Mammary epithelial cell (primary cell): ENCODE measurements around the gene SLC38A2.

Source experiments
- EZH2 ChIP-seq: IDR thresholded peaks from 2 replicates; pipeline ENCODE4 v1.6.1; 2012; ENCODE audit warnings: low read length, inconsistent platforms, borderline replicate concordance
- TF ChIP-seq, protein P1 (sequence below), 2 donors: IDR thresholded peaks in 1 of 2; conservative IDR thresholded peaks in 1 of 2; 2 replicates each; pipeline ENCODE4 v1.5.1; 2011 to 2012; ENCODE audit warnings: inconsistent platforms in 2 of 2, low read length in 2 of 2, mild to moderate bottlenecking in 2 of 2, control low read depth in 1 of 2, low read depth in 1 of 2; ENCODE audit not compliant: insufficient read depth in 1 of 2; ENCODE audit errors: extremely low read depth in 1 of 2

DNA sequence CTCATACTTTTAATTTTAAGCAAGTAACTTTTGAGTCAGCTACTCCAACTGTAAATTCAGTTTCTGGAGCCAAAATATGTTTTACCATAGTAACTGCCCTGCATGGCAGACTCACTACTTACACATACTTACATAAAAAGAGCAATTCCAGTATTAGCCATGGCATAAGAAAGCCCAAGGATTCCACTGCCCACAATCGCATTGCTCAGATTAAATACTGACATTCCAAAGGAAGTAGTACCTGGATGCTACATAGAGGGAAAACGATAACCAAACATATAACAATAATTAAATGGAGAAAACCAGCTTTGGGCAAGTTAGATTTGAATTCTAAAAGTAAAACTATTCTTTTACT is 2.2 kb downstream of the SLC38A2 start:
- TF ChIP-seq EZH2: no peak
- TF ChIP-seq, protein P1, sequence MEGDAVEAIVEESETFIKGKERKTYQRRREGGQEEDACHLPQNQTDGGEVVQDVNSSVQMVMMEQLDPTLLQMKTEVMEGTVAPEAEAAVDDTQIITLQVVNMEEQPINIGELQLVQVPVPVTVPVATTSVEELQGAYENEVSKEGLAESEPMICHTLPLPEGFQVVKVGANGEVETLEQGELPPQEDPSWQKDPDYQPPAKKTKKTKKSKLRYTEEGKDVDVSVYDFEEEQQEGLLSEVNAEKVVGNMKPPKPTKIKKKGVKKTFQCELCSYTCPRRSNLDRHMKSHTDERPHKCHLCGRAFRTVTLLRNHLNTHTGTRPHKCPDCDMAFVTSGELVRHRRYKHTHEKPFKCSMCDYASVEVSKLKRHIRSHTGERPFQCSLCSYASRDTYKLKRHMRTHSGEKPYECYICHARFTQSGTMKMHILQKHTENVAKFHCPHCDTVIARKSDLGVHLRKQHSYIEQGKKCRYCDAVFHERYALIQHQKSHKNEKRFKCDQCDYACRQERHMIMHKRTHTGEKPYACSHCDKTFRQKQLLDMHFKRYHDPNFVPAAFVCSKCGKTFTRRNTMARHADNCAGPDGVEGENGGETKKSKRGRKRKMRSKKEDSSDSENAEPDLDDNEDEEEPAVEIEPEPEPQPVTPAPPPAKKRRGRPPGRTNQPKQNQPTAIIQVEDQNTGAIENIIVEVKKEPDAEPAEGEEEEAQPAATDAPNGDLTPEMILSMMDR (conservative IDR thresholded peaks at IDR 0.05 in 1 of 2, IDR thresholded peaks at IDR 0.05 in 1 of 2; ENCODE audit: extremely low read depth in 1 of 2, insufficient read depth in 1 of 2, low read depth in 1 of 2, low read length in 2 of 2): no peak
